AG04449 (cell line): ENCODE data around the gene ARNT2.

ENCODE experiments used
- CTCF ChIA-PET: fragments of 350-600 bp; formaldehyde crosslinking; extraction: SDS; loops from one replicate; lab custom pipeline; 2021; ENCODE audit warnings: antibody characterized with exemption; lab: Yijun Ruan, JAX
- POLR2A ChIA-PET: fragments of 400-600, 350-600 bp; formaldehyde crosslinking; extraction: SDS; loops from one replicate; lab custom pipeline; 2020; ENCODE audit warnings: antibody characterized with exemption, inconsistent platforms; lab: Yijun Ruan, JAX
- DNase-seq: peaks from one replicate; pipeline ENCODE4 v3.0.0-alpha.2; 2010; ENCODE audit warnings: low read depth, low spot score
- H3K4me3 ChIP-seq: 2 replicates; pipeline ENCODE4 v1.5.1; 2011; ENCODE audit warnings: low read depth, mild to moderate bottlenecking, control low read depth, low read length
- CTCF ChIP-seq: IDR thresholded peaks from one replicate; pipeline ENCODE4 v1.5.1; 2011; ENCODE audit warnings: mild to moderate bottlenecking, moderate library complexity, low read length, control low read depth, inconsistent platforms; ENCODE audit not compliant: insufficient read depth; ENCODE audit errors: missing control alignments

ARNT2 gene

GRCh38 chr15:80473286-80474223, 69.4 kb downstream of the ARNT2 start:
- no peak for TF ChIP-seq CTCF
- ChIA-PET POLR2A (interaction anchor here (0.9 kb wide), 1 partner anchor 8 kb away, joined by 5 read pairs; no protein-coding TSS in a partner anchor), CTCF (interaction anchor here (0.9 to 14.1 kb wide), 8 partner anchors 9 to 306 kb away, joined by 3 to 197 read pairs (median 6); partner anchors contain the start of gene CEMIP)
- H3K4me3 ChIP-seq: no peak overlapping the region
- no peak for DNase-seq

- DNase-seq: no peak
- ChIA-PET CTCF (interaction anchor here (0.9 to 14.1 kb wide), 9 partner anchors 8 to 305 kb away, joined by 3 to 197 read pairs (median 6); partner anchors contain the start of gene CEMIP), POLR2A (no interaction called here)
- TF ChIP-seq CTCF: no peak
- no peak overlapping the region for H3K4me3 ChIP-seq
These were observed 70.3 kb downstream of the ARNT2 start for GRCh38 chr15:80474224-80475215.

GRCh38 chr15:80475572-80475971, 71.4 kb downstream of the ARNT2 start:
- DNase-seq: no peak
- ChIA-PET POLR2A (no interaction called here), CTCF (interaction anchor here (1.1 to 14.1 kb wide), 3 partner anchors 7 to 14 kb away, joined by 3 to 197 read pairs (median 6); no protein-coding TSS in a partner anchor)
- H3K4me3 ChIP-seq: no peak overlapping the region
- TF ChIP-seq CTCF: no peak

- no peak for TF ChIP-seq CTCF
- DNase-seq: no peak
- ChIA-PET POLR2A (no interaction called here), CTCF (interaction anchor here (2.5 to 14.1 kb wide), 2 partner anchors 14 to 301 kb away, joined by 8 to 197 read pairs; no protein-coding TSS in a partner anchor)
- no peak overlapping the region for H3K4me3 ChIP-seq
These were observed 71.9 kb downstream of the ARNT2 start for GRCh38 chr15:80476036-80476435.

GRCh38 chr15:80478075-80478474, 73.9 kb downstream of the ARNT2 start:
- no peak overlapping the region for H3K4me3 ChIP-seq
- no peak for DNase-seq
- POLR2A ChIA-PET: interaction anchor here (0.5 to 1.0 kb wide), 3 partner anchors 11 to 301 kb away, joined by 4 to 6 read pairs (median 4); partner anchors contain the start of gene CEMIP
- CTCF ChIA-PET: interaction anchor here (2.5 to 14.1 kb wide), 2 partner anchors 16 to 299 kb away, joined by 8 to 197 read pairs; no protein-coding TSS in a partner anchor
- TF ChIP-seq CTCF: no peak
